OCI-LY1 (cell line): ENCODE results near the gene FAF1.

Experiments used
- H2AFZ ChIP-seq: fragments of 200-600 bp; sonication (generic), shearing (Covaris generic); 2 replicates; pipeline ENCODE4 v1.6.0; 2014; ENCODE audit warnings: antibody characterized with exemption, mild to moderate bottlenecking, low read length
- H3F3A ChIP-seq: fragments of 200-600 bp; sonication (generic), shearing (Covaris generic); 2 replicates; pipeline ENCODE4 v1.6.0; 2014; ENCODE audit warnings: mild to moderate bottlenecking, antibody characterized with exemption, low read length, moderate library complexity; ENCODE audit not compliant: insufficient read depth
- H3K27ac ChIP-seq: fragments of 200-600 bp; sonication (generic); 2 replicates; pipeline ENCODE4 v1.5.1; 2014; ENCODE audit warnings: low read length, mixed run types, mild to moderate bottlenecking, low read depth; ENCODE audit not compliant: poor library complexity, severe bottlenecking
- H3K27me3 ChIP-seq: fragments of 200-600 bp; sonication (generic); 2 replicates; pipeline ENCODE4 v1.6.0; 2014; ENCODE audit warnings: antibody characterized with exemption, mild to moderate bottlenecking, low read length, moderate library complexity; ENCODE audit not compliant: insufficient read depth
- H3K36me3 ChIP-seq: fragments of 200-600 bp; sonication (generic); 2 replicates; pipeline ENCODE4 v1.6.1; 2014; ENCODE audit warnings: mild to moderate bottlenecking, antibody characterized with exemption, low read length, moderate library complexity, mixed read lengths; ENCODE audit not compliant: insufficient read depth
- H3K4me1 ChIP-seq: fragments of 200-600 bp; sonication (generic); 2 replicates; pipeline ENCODE4 v1.5.1; 2014; ENCODE audit warnings: mild to moderate bottlenecking, low read length, moderate library complexity; ENCODE audit not compliant: insufficient read depth, severe bottlenecking
- H3K4me2 ChIP-seq: fragments of 200-600 bp; sonication (generic), shearing (Covaris generic); 2 replicates; pipeline ENCODE4 v1.6.1; 2014; ENCODE audit warnings: low read length
- H3K4me3 ChIP-seq: fragments of 200-600 bp; sonication (generic); 2 replicates; pipeline ENCODE4 v1.5.1; 2014; ENCODE audit warnings: low read length, low read depth, mild to moderate bottlenecking, mixed read lengths; ENCODE audit not compliant: poor library complexity, severe bottlenecking
- H3K79me2 ChIP-seq: fragments of 200-600 bp; shearing (Covaris generic); 2 replicates; pipeline ENCODE4 v1.6.1; 2016; ENCODE audit warnings: mixed run types, low read length, mixed read lengths; ENCODE audit not compliant: insufficient read depth
- H3K9ac ChIP-seq: fragments of 200-600 bp; sonication (generic), shearing (Covaris generic); 2 replicates; pipeline ENCODE4 v1.6.1; 2014; ENCODE audit warnings: mild to moderate bottlenecking, low read length, mixed read lengths
- H3K9me2 ChIP-seq: fragments of 200-600 bp; sonication (generic), shearing (Covaris generic); 2 replicates; pipeline ENCODE4 v1.6.1; 2014; ENCODE audit warnings: low read depth, mild to moderate bottlenecking, low read length, mixed read lengths
- H3K9me3 ChIP-seq: fragments of 200-600 bp; shearing (Covaris generic); 2 replicates; pipeline ENCODE4 v1.6.1; 2014; ENCODE audit warnings: low read length, mixed read lengths
- H4K20me1 ChIP-seq: fragments of 200-600 bp; sonication (generic), shearing (Covaris generic); 2 replicates; pipeline ENCODE4 v1.6.0; 2016; ENCODE audit warnings: mild to moderate bottlenecking, low read length; ENCODE audit not compliant: insufficient read depth
- EZH2 ChIP-seq: fragments of 200-600 bp; sonication (generic), shearing (Covaris generic); IDR thresholded peaks from 2 replicates; pipeline ENCODE4 v1.8.0; 2017; ENCODE audit warnings: borderline replicate concordance, mixed run types, mild to moderate bottlenecking, antibody characterized with exemption, low read length, moderate library complexity, mixed read lengths
- TF ChIP-seq, protein P1 (sequence below): fragments of 200-600 bp; sonication (generic), shearing (Covaris generic); IDR thresholded peaks from 2 replicates; pipeline ENCODE4 v1.5.1; 2017; ENCODE audit warnings: mild to moderate bottlenecking, antibody characterized with exemption, low read length, moderate library complexity, mixed read lengths

Gene FAF1

DNA sequence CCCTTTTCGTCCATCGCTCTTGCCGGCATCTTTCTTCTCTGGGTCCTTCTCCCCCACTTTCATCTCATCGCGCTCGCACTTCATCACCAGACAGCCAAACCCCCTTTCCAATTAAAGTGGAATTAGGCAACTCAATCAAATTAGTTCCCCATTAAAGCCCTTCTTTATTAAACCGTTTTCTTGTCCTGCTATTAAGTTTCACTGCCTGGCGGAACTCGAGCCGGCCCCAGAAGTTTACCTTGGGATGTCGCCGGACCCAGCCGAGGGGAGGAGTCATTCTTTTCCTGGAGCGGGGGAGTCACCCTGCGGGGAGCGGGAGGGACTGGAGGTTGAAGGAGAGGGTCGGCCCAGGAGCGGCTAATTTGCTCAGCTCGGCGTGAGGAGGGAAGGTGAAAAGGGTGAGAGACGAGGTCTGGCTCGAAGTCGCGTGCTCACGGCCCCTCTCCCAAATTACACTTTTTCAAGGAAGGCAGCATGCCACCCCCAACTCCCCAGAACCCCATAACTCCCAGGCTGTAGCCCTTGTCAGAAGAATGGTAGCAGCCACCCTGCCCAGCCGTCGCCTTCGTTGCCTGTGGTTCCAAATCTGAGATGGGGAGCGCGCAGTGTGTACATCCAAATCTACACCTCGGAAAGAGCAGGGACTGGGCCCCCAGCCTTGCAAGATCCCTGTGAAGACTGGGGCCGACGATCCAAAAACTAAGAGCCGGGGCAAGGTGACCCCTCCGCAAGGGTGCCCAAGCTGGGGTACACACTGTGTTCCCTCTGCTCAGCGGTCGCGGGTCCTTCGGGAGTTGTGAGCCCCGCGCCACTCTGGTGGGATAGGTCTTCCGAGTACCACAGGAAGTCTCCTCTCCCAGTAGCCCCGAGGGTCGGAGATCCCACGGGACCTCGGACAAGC, 543.3 kb downstream of the FAF1 start:
- H3K9me2 ChIP-seq: no peaks in the 10 kb centered on the region
- H3K9ac ChIP-seq: no peak overlapping the region
- no peaks in the 10 kb centered on the region for H3K4me1 ChIP-seq
- no peak overlapping the region for H3K4me2 ChIP-seq
- H3K36me3 ChIP-seq: no peaks in the 10 kb centered on the region
- no peaks in the 10 kb centered on the region for H4K20me1 ChIP-seq
- no peak overlapping the region for H3K4me3 ChIP-seq
- TF ChIP-seq EZH2: no peak
- no peak overlapping the region for H3K27ac ChIP-seq
- H2AFZ ChIP-seq: no peak overlapping the region
- no peaks in the 10 kb centered on the region for H3K9me3 ChIP-seq
- no peaks in the 10 kb centered on the region for H3F3A ChIP-seq
- H3K27me3 ChIP-seq: no peaks in the 10 kb centered on the region
- H3K79me2 ChIP-seq: no peaks in the 10 kb centered on the region

DNA sequence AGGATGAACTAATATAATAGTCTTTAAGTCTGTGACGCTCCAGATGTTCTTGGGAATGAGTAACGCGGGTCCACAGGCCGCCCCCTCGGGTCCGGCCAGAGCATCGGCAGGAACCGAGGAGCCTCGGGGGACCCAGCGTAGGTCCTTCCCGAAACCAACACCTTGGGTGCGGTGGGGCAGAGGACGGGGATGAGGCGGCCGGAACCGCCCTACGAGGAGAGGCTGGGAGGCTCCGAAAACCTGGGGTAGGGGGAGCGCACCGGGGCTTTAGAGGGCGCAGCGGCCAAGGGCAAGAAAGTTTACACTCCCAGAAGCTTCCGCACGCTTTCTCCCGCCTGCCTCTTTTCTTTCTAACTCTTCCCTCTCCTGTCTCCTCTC, 543.9 kb downstream of the FAF1 start:
- no peaks in the 10 kb centered on the region for H3K79me2 ChIP-seq
- H3K27me3 ChIP-seq: no peaks in the 10 kb centered on the region
- TF ChIP-seq EZH2: no peak
- H3K4me3 ChIP-seq: no peak overlapping the region
- no peak overlapping the region for H2AFZ ChIP-seq
- no peaks in the 10 kb centered on the region for H3F3A ChIP-seq
- no peaks in the 10 kb centered on the region for H3K9me3 ChIP-seq
- H3K36me3 ChIP-seq: no peaks in the 10 kb centered on the region
- no peak overlapping the region for H3K4me2 ChIP-seq
- no peak overlapping the region for H3K27ac ChIP-seq
- H3K9me2 ChIP-seq: no peaks in the 10 kb centered on the region
- no peaks in the 10 kb centered on the region for H4K20me1 ChIP-seq
- H3K4me1 ChIP-seq: no peaks in the 10 kb centered on the region
- H3K9ac ChIP-seq: no peak overlapping the region

- Histone ChIP-seq H3K9me3 (no peaks in the 10 kb centered on the region), H3K36me3 (no peaks in the 10 kb centered on the region), H3K4me2 (no peak overlapping the region), H3K79me2 (no peaks in the 10 kb centered on the region), H3K4me3 (no peak overlapping the region), H3F3A (no peaks in the 10 kb centered on the region), H3K4me1 (no peaks in the 10 kb centered on the region), H3K9me2 (no peaks in the 10 kb centered on the region), H4K20me1 (no peaks in the 10 kb centered on the region), H2AFZ (no peak overlapping the region), H3K27ac (no peak overlapping the region), H3K27me3 (no peaks in the 10 kb centered on the region), H3K9ac (no peak overlapping the region)
- TF ChIP-seq, protein P1, sequence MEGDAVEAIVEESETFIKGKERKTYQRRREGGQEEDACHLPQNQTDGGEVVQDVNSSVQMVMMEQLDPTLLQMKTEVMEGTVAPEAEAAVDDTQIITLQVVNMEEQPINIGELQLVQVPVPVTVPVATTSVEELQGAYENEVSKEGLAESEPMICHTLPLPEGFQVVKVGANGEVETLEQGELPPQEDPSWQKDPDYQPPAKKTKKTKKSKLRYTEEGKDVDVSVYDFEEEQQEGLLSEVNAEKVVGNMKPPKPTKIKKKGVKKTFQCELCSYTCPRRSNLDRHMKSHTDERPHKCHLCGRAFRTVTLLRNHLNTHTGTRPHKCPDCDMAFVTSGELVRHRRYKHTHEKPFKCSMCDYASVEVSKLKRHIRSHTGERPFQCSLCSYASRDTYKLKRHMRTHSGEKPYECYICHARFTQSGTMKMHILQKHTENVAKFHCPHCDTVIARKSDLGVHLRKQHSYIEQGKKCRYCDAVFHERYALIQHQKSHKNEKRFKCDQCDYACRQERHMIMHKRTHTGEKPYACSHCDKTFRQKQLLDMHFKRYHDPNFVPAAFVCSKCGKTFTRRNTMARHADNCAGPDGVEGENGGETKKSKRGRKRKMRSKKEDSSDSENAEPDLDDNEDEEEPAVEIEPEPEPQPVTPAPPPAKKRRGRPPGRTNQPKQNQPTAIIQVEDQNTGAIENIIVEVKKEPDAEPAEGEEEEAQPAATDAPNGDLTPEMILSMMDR: no peak
- TF ChIP-seq EZH2: no peak
Observed at GRCh38 chr1:50415235-50416149, 544.6 kb downstream of the FAF1 start.

DNA sequence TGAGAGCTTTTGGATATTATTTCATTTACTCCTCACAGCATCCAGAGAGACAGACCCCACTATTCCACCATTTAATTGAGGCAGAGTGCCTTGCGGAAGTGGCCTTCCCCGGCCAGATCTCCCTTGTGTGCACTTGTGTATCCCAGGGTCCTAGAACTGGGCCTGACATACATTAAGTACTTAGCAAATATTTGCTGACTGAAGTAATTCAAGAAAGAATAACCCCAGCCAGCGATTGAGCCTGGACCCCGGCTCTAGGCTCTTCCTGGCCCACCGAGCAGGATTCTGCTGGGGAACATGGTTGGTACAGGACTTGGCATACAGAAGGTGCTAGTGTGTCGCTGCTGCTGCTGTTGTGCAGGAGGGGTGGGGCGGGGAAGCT, 545.2 kb downstream of the FAF1 start:
- no peaks in the 10 kb centered on the region for H3K36me3 ChIP-seq
- no peaks in the 10 kb centered on the region for H3K27me3 ChIP-seq
- H3K27ac ChIP-seq: no peak overlapping the region
- H2AFZ ChIP-seq: no peak overlapping the region
- no peaks in the 10 kb centered on the region for H3K9me2 ChIP-seq
- H3K4me2 ChIP-seq: no peak overlapping the region
- H3K4me1 ChIP-seq: no peaks in the 10 kb centered on the region
- no peak overlapping the region for H3K4me3 ChIP-seq
- no peaks in the 10 kb centered on the region for H4K20me1 ChIP-seq
- TF ChIP-seq EZH2: no peak
- TF ChIP-seq, protein P1: no peak
- no peaks in the 10 kb centered on the region for H3K79me2 ChIP-seq
- no peaks in the 10 kb centered on the region for H3F3A ChIP-seq
- no peaks in the 10 kb centered on the region for H3K9me3 ChIP-seq
- no peak overlapping the region for H3K9ac ChIP-seq
